H1 (cell line): ENCODE results near the gene APOBEC3F. TPM values are rescaled to one million over a fixed set of nuclear protein-coding genes. Genes with fewer than 3 reads are reported as not detected.
A peak's percentile ranks its signal among the peaks of the same experiment; 100 is the strongest.

ENCODE experiments used
- CTCF ChIA-PET: fragments of 300-600 bp; sonication (Branson Sonifier 250); formaldehyde crosslinking; loops from one replicate; lab custom pipeline; 2021; ENCODE audit not compliant: partially characterized antibody; lab: Charles Lee
- POLR2A ChIA-PET: fragments of 300-600 bp; sonication (Branson Sonifier 250); formaldehyde crosslinking; loops from one replicate; lab custom pipeline; 2021; ENCODE audit warnings: inconsistent platforms; ENCODE audit not compliant: partially characterized antibody; lab: Charles Lee
- DNase-seq, 2 experiments: peaks; one replicate each; pipeline versions ENCODE4 v3.0.0 to v3.0.0-alpha.2; 2010 to 2022; ENCODE audit warnings: low spot score in 2 of 2, low read depth in 1 of 2, mixed read lengths in 1 of 2
- FAIRE-seq: peaks from 2 replicates; lab custom pipeline; 2011; peaks lifted over from hg19 to GRCh38; lab: Jason Lieb, UNC
- H2AFZ ChIP-seq: 2 replicates; pipeline ENCODE4 v1.8.1; 2012; ENCODE audit warnings: low read length, inconsistent platforms
- H2AK5ac ChIP-seq: 2 replicates; pipeline ENCODE4 v1.6.1; 2013; ENCODE audit warnings: low read depth, low read length
- H2BK120ac ChIP-seq: replicated peaks from 2 replicates; pipeline ENCODE3; 2013; ENCODE audit warnings: low read depth, low read length, inconsistent platforms
- H2BK12ac ChIP-seq: 2 replicates; pipeline ENCODE4 v1.6.1; 2013; ENCODE audit warnings: low read depth, low read length
- H2BK15ac ChIP-seq: 2 replicates; pipeline ENCODE4 v1.6.1; 2013; ENCODE audit warnings: low read length
- H2BK20ac ChIP-seq: 2 replicates; pipeline ENCODE4 v1.6.1; 2013; ENCODE audit warnings: low read length
- H2BK5ac ChIP-seq: 2 replicates; pipeline ENCODE4 v1.6.1; 2013; ENCODE audit warnings: low read depth, low read length
- H3K14ac ChIP-seq: 2 replicates; pipeline ENCODE4 v1.6.1; 2013; ENCODE audit warnings: inconsistent platforms; ENCODE audit not compliant: insufficient read length
- H3K18ac ChIP-seq: 2 replicates; pipeline ENCODE4 v1.6.1; 2013; ENCODE audit warnings: low read length; ENCODE audit errors: extremely low read depth
- H3K23ac ChIP-seq: 2 replicates; pipeline ENCODE4 v1.6.1; 2013; ENCODE audit warnings: inconsistent platforms; ENCODE audit not compliant: insufficient read length
- H3K23me2 ChIP-seq: 2 replicates; pipeline ENCODE4 v1.6.1; 2013; ENCODE audit warnings: low read depth, low read length
- H3K27ac ChIP-seq: 2 replicates; pipeline ENCODE4 v1.6.1; 2011; ENCODE audit warnings: low read depth, low read length, inconsistent platforms
- H3K27me3 ChIP-seq, 4 experiments: replicated peaks in 1 of 4; 1 replicate in 1 of 4; 2 replicates in 3 of 4; pipeline versions ENCODE4 v1.6.1 to v1.8.1; 2011 to 2013; ENCODE audit warnings: low read length in 3 of 4, mild to moderate bottlenecking in 3 of 4, inconsistent platforms in 2 of 4, mixed read lengths in 2 of 4, moderate library complexity in 1 of 4; ENCODE audit not compliant: control insufficient read depth in 3 of 4, insufficient read depth in 3 of 4; ENCODE audit errors: extremely low read depth in 1 of 4
- H3K36me3 ChIP-seq, 4 experiments: 2 replicates each; pipeline versions ENCODE4 v1.6.1 to v1.8.1; 2011 to 2013; ENCODE audit warnings: mild to moderate bottlenecking in 4 of 4, low read length in 3 of 4, moderate library complexity in 2 of 4, control low read depth in 1 of 4, inconsistent platforms in 1 of 4; ENCODE audit not compliant: insufficient read depth in 4 of 4, control insufficient read depth in 2 of 4
- H3K4ac ChIP-seq: replicated peaks from 2 replicates; pipeline ENCODE3; 2013; ENCODE audit warnings: low read length, low read depth, mixed read lengths, inconsistent platforms; ENCODE audit not compliant: insufficient read length
- H3K4me1 ChIP-seq, 4 experiments: replicated peaks in 1 of 4; 1 replicate in 1 of 4; 2 replicates in 3 of 4; pipeline versions ENCODE4 v1.6.1 to v1.8.1; 2011 to 2013; ENCODE audit warnings: low read length in 3 of 4, inconsistent platforms in 2 of 4, mixed read lengths in 1 of 4; ENCODE audit not compliant: insufficient read depth in 4 of 4, control insufficient read depth in 3 of 4
- H3K4me2 ChIP-seq, 2 experiments: 2 replicates each; pipeline versions ENCODE4 v1.6.1 to v1.8.1; 2011 to 2013; ENCODE audit warnings: low read depth in 2 of 2, low read length in 2 of 2, control low read depth in 1 of 2, inconsistent platforms in 1 of 2, mild to moderate bottlenecking in 1 of 2; ENCODE audit not compliant: insufficient read depth in 1 of 2
- H3K4me3 ChIP-seq, 4 experiments: fragments of 200-600, 300-600 bp in 1 of 4; sonication (generic), shearing (Covaris generic), sonication (Bioruptor Twin) in 1 of 4; 2 replicates each; pipeline versions ENCODE4 v1.5.1 to v1.8.1; 2011 to 2016; ENCODE audit warnings: low read length in 4 of 4, low read depth in 3 of 4, control low read depth in 2 of 4, inconsistent platforms in 2 of 4, mild to moderate bottlenecking in 2 of 4, mixed read lengths in 1 of 4, moderate library complexity in 1 of 4; ENCODE audit not compliant: insufficient read depth in 2 of 4; ENCODE audit errors: extremely low read depth in 1 of 4
- H3K56ac ChIP-seq: replicated peaks from 2 replicates; pipeline ENCODE3; 2013; ENCODE audit warnings: low read depth, mild to moderate bottlenecking, mixed read lengths, low read length, inconsistent platforms; ENCODE audit not compliant: insufficient read length
- H3K79me1 ChIP-seq: 2 replicates; pipeline ENCODE4 v1.6.1; 2013; ENCODE audit warnings: low read depth, low read length, control low read depth
- H3K79me2 ChIP-seq, 2 experiments: 2 replicates each; pipeline versions ENCODE4 v1.6.1 to v1.8.1; 2012 to 2013; ENCODE audit warnings: low read length in 2 of 2, mild to moderate bottlenecking in 2 of 2, inconsistent platforms in 1 of 2; ENCODE audit not compliant: insufficient read depth in 2 of 2, control insufficient read depth in 1 of 2
- H3K9ac ChIP-seq, 4 experiments: replicated peaks in 1 of 4; 1 replicate in 1 of 4; 2 replicates in 3 of 4; pipeline versions ENCODE4 v1.6.1 to v1.8.1; 2011 to 2013; ENCODE audit warnings: low read depth in 3 of 4, low read length in 3 of 4, control low read depth in 2 of 4, mild to moderate bottlenecking in 2 of 4, moderate library complexity in 2 of 4, inconsistent platforms in 1 of 4; ENCODE audit errors: extremely low read depth in 1 of 4
- H3K9me3 ChIP-seq, 2 experiments: 2 replicates each; pipeline versions ENCODE4 v1.6.1 to v1.8.1; 2012 to 2013; ENCODE audit warnings: mild to moderate bottlenecking in 2 of 2, moderate library complexity in 2 of 2, control low read depth in 1 of 2, inconsistent platforms in 1 of 2, low read depth in 1 of 2, low read length in 1 of 2, mixed read lengths in 1 of 2; ENCODE audit not compliant: insufficient read depth in 2 of 2
- H4K20me1 ChIP-seq, 2 experiments: replicated peaks in 1 of 2; 2 replicates each; pipeline versions ENCODE3 to v1.8.1; 2011 to 2013; ENCODE audit warnings: inconsistent platforms in 2 of 2, low read length in 2 of 2, mild to moderate bottlenecking in 1 of 2; ENCODE audit not compliant: insufficient read depth in 2 of 2, control insufficient read depth in 1 of 2
- H4K5ac ChIP-seq: 2 replicates; pipeline ENCODE4 v1.6.1; 2013; ENCODE audit warnings: low read length, low read depth, mixed read lengths, inconsistent platforms; ENCODE audit not compliant: insufficient read length
- H4K8ac ChIP-seq: 2 replicates; pipeline ENCODE4 v1.8.0; 2013; ENCODE audit warnings: mild to moderate bottlenecking, moderate library complexity, low read length, inconsistent platforms; ENCODE audit not compliant: insufficient read depth; ENCODE audit errors: extremely low read depth
- H4K91ac ChIP-seq: replicated peaks from 2 replicates; pipeline ENCODE3; 2013; ENCODE audit warnings: low read length, mixed read lengths, inconsistent platforms; ENCODE audit not compliant: insufficient read length
- KDM1A ChIP-seq: fragments of 200-600, 300-600 bp; sonication (generic); IDR thresholded peaks from 2 replicates; pipeline ENCODE4 v1.7.1; 2016; ENCODE audit warnings: mild to moderate bottlenecking, low read length, borderline replicate concordance
- MAFK ChIP-seq: IDR thresholded peaks from 2 replicates; pipeline ENCODE4 v1.6.1; 2012; ENCODE audit warnings: low read depth, mild to moderate bottlenecking, improper control_type of control experiment, low read length
- SP4 ChIP-seq: IDR thresholded peaks from 2 replicates; pipeline ENCODE4 v1.6.1; 2012; ENCODE audit warnings: low read length, inconsistent platforms
- USF2 ChIP-seq: IDR thresholded peaks from 2 replicates; pipeline ENCODE4 v1.6.1; 2011; ENCODE audit warnings: low read length, improper control_type of control experiment
- WGBS, 2 experiments: shearing (Covaris generic) in 1 of 2; methylation state at CpG; one replicate each; pipeline versions ENCODE4 v1.1.6 to v1.1.7; 2013 to 2015; ENCODE audit warnings: low lambda C conversion rate in 2 of 2, mixed read lengths in 2 of 2, inconsistent platforms in 1 of 2, low coverage in 1 of 2, missing lambda C conversion rate in 1 of 2; ENCODE audit not compliant: insufficient replicate concordance in 2 of 2, insufficient coverage in 1 of 2, insufficient read length in 1 of 2; ENCODE audit errors: extremely low coverage in 1 of 2, missing lambda C conversion rate in 1 of 2; 5-methylcytosine and 5-hydroxymethylcytosine counted together
- polyA plus RNA-seq, 7 experiments: library from polyadenylated mRNA; depleted of rRNA in 3 of 7; stranded (reverse) in 5 of 7; unstranded in 2 of 7; fragments of >200 nt in 5 of 7; fragments of 200-250 nt in 2 of 7; gene quantifications; 1 replicate in 5 of 7; 2 replicates in 1 of 7; 4 replicates in 1 of 7; pipeline versions ENCODE4 v1.2.1 to v1.2.3, GENCODE V29; 2011 to 2013; ENCODE audit warnings: missing spikeins in 2 of 7, mixed read lengths in 2 of 7
- total RNA-seq: library from RNA; stranded (reverse); fragmentation: NEBNext Ultra II Directional; extraction: Animal tissue kit (Norgen Biotek cat#: 25700); gene quantifications from 2 replicates; pipeline ENCODE4 v1.2.1, GENCODE V29; 2021

APOBEC3F gene
- total and polyA plus RNA-seq, 2 of the 8 experiments (the other 6 are each of a cell fraction or from before 2014, with no cell fraction given), result 4.0 to 7.3 TPM

DNA sequence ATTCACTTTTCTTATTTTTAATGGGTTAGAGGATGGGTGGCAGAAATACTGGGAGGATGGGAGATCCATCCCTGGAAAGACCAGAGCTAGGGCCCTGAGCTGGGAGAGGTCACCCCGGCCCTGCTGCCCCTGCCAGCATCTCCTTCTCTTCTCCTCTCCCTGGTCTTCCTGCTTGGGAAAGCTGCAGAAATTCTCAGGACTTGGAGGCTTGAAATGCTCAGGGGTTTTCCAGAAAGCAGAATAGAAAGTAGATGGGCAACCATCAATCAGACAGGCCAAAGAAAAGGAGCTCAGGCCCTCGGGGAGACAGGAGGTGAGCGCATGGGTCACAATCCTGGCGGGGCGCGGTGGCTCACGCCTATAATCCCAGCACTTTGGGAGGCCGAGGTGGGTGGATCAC is 57.9 kb downstream of the APOBEC3F start:
- no peaks in the 10 kb centered on the region for H3K79me1 ChIP-seq
- WGBS, 2 experiments, result 92% methylated on average over 8 of the region's 8 CpGs; no CpG with 5 or more reads in 1 of the 2 experiments
- H4K91ac ChIP-seq, result peak overlapping the region; percentile 67
- no peak overlapping the region for H2BK5ac ChIP-seq
- H3K4me1 ChIP-seq, result peaks cover 0 to 24% (median 9%) of the 10 kb centered on the region in 4 experiments; a peak in 6 of 7 replicates
- H3K27me3 ChIP-seq, result no peaks in the 10 kb centered on the region
- no peaks in the 10 kb centered on the region for H3K79me2 ChIP-seq
- H4K5ac ChIP-seq, result no peak overlapping the region
- H2AFZ ChIP-seq, result no peak overlapping the region
- no peak overlapping the region for H2BK120ac ChIP-seq
- FAIRE-seq, result no peak
- H3K36me3 ChIP-seq, result no peaks in the 10 kb centered on the region
- no peak overlapping the region for H3K4ac ChIP-seq
- H3K14ac ChIP-seq, result no peak overlapping the region
- H4K8ac ChIP-seq, result no peak overlapping the region
- 0 out of 2 replicates have a peak overlapping the region, but pooled peaks have one; percentile 1 for H2BK20ac ChIP-seq
- ChIA-PET CTCF (interaction anchor here (0.9 to 2.9 kb wide), 13 partner anchors 10 to 463 kb away, joined by 3 to 10 read pairs (median 4); no protein-coding TSS in a partner anchor), POLR2A (interaction anchor here (1.0 to 1.6 kb wide), 6 partner anchors 10 to 213 kb away, joined by 3 to 8 read pairs (median 3); no protein-coding TSS in a partner anchor)
- no peak overlapping the region for H3K4me3 ChIP-seq
- H2AK5ac ChIP-seq, result no peak overlapping the region
- no peaks in the 10 kb centered on the region for H3K9me3 ChIP-seq
- H3K27ac ChIP-seq, result no peak overlapping the region
- H3K56ac ChIP-seq, result no peak overlapping the region
- H2BK12ac ChIP-seq, result no peak overlapping the region
- TF ChIP-seq SP4, result no peak
- no peak for TF ChIP-seq KDM1A
- TF ChIP-seq MAFK, result no peak
- no peak for TF ChIP-seq USF2
- TF ChIP-seq, all 59 proteins: peak for 0
- Histone ChIP-seq H2BK15ac (no peak overlapping the region), H3K18ac (peak overlapping the region; percentile 51; the same call in 1 of the 2 replicates), H3K4me2 (no peak overlapping the region), H3K23me2 (no peaks in the 10 kb centered on the region), H4K20me1 (no peaks in the 10 kb centered on the region), H3K9ac (no peak overlapping the region), H3K23ac (no peak overlapping the region)
- DNase-seq, result no peak
